MM.1S (cell line): ENCODE results near the gene DNER.

Experiments used
- CTCF ChIP-seq: fragments of 300-600 bp; sonication (generic); IDR thresholded peaks from 2 replicates; pipeline ENCODE4 v1.5.1; 2016; ENCODE audit warnings: antibody characterized with exemption, low read length, mixed read lengths
- EZH2 ChIP-seq: fragments of 300-600 bp; sonication (generic); optimal IDR thresholded peaks from 2 replicates; pipeline ENCODE3; 2017; ENCODE audit warnings: low read depth, mild to moderate bottlenecking, antibody characterized with exemption, low read length, mixed read lengths
- EZH2phosphoT487 ChIP-seq: fragments of 300-600 bp; sonication (generic); IDR thresholded peaks from 2 replicates; pipeline ENCODE4 v1.6.1; 2018; ENCODE audit warnings: antibody characterized with exemption, low read length

- TF ChIP-seq CTCF (no peak), EZH2phosphoT487 (no peak), EZH2 (no peak)
These were observed 303.4 kb downstream of the DNER start for GRCh38 chr2:229410946-229411345.
